Astrocyte (in vitro differentiated cells and primary cell): ENCODE measurements around the gene PROB1. TPM values are rescaled to one million over a fixed set of nuclear protein-coding genes. Genes with fewer than 3 reads are reported as not detected.

Experiments used
- DNase-seq: peaks from one replicate; pipeline ENCODE4 v3.0.0-alpha.2; 2010; ENCODE audit warnings: low read depth
- FAIRE-seq: peaks from 2 replicates; lab custom pipeline; 2011; peaks lifted over from hg19 to GRCh38; lab: Jason Lieb, UNC
- H2AFZ ChIP-seq: 2 replicates; pipeline ENCODE4 v1.6.0; 2012; ENCODE audit warnings: low read depth, low read length, inconsistent platforms
- H3K27ac ChIP-seq: 2 replicates; pipeline ENCODE4 v1.5.1; 2011; ENCODE audit warnings: low read depth, low read length, inconsistent platforms
- H3K27me3 ChIP-seq: 2 replicates; pipeline ENCODE4 v1.6.0; 2011; ENCODE audit warnings: low read length, inconsistent platforms; ENCODE audit not compliant: insufficient read depth
- H3K36me3 ChIP-seq: 2 replicates; pipeline ENCODE4 v1.5.1; 2011; ENCODE audit warnings: low read length, inconsistent platforms; ENCODE audit not compliant: insufficient read depth
- H3K4me1 ChIP-seq: 2 replicates; pipeline ENCODE4 v1.5.1; 2011; ENCODE audit warnings: low read length, inconsistent platforms; ENCODE audit not compliant: insufficient read depth
- H3K4me2 ChIP-seq: 2 replicates; pipeline ENCODE4 v1.6.0; 2012; ENCODE audit warnings: low read length, inconsistent platforms
- H3K4me3 ChIP-seq: 2 replicates; pipeline ENCODE4 v1.5.1; 2011; ENCODE audit warnings: low read depth, mild to moderate bottlenecking, low read length, inconsistent platforms; ENCODE audit not compliant: insufficient read depth
- H3K79me2 ChIP-seq: 2 replicates; pipeline ENCODE4 v1.6.0; 2012; ENCODE audit warnings: mild to moderate bottlenecking, low read length, inconsistent platforms; ENCODE audit not compliant: insufficient read depth
- H3K9ac ChIP-seq: 2 replicates; pipeline ENCODE4 v1.6.0; 2012; ENCODE audit warnings: mild to moderate bottlenecking, low read length, inconsistent platforms
- H3K9me3 ChIP-seq: 2 replicates; pipeline ENCODE4 v1.5.1; 2012; ENCODE audit warnings: low read depth, mild to moderate bottlenecking, low read length, inconsistent platforms; ENCODE audit not compliant: insufficient read depth
- H4K20me1 ChIP-seq: 2 replicates; pipeline ENCODE4 v1.6.0; 2012; ENCODE audit warnings: low read length, inconsistent platforms; ENCODE audit not compliant: insufficient read depth
- H3K27ac Mint-ChIP-seq: one replicate; pipeline ENCODE4 v1.8.0; 2021; ENCODE audit warnings: mild to moderate bottlenecking, mixed read lengths; ENCODE audit not compliant: unreplicated experiment
- H3K27me3 Mint-ChIP-seq: one replicate; pipeline ENCODE4 v1.8.0; 2021; ENCODE audit warnings: low read depth, mixed read lengths; ENCODE audit not compliant: unreplicated experiment
- H3K36me3 Mint-ChIP-seq: one replicate; pipeline ENCODE4 v1.8.0; 2021; ENCODE audit warnings: low read depth, mixed read lengths; ENCODE audit not compliant: unreplicated experiment
- H3K4me1 Mint-ChIP-seq: one replicate; pipeline ENCODE4 v1.8.0; 2021; ENCODE audit warnings: low read depth, mixed read lengths; ENCODE audit not compliant: unreplicated experiment
- H3K4me3 Mint-ChIP-seq: one replicate; pipeline ENCODE4 v1.8.0; 2021; ENCODE audit warnings: mild to moderate bottlenecking, moderate library complexity, mixed read lengths; ENCODE audit not compliant: unreplicated experiment
- H3K9me3 Mint-ChIP-seq: one replicate; pipeline ENCODE4 v1.8.0; 2021; ENCODE audit warnings: mild to moderate bottlenecking, mixed read lengths; ENCODE audit not compliant: unreplicated experiment
- EZH2 ChIP-seq: IDR thresholded peaks from 2 replicates; pipeline ENCODE4 v1.6.1; 2012; ENCODE audit warnings: mild to moderate bottlenecking, low read length, inconsistent platforms; ENCODE audit not compliant: insufficient read depth
- total RNA-seq: library from RNA; stranded (reverse); gene quantifications from 2 replicates; pipeline ENCODE4 v1.2.1, GENCODE V29; 2021
- TF ChIP-seq, protein P1 (sequence below): IDR thresholded peaks from 2 replicates; pipeline ENCODE4 v1.5.1; 2011; ENCODE audit warnings: low read depth, mild to moderate bottlenecking, inconsistent platforms, low read length, moderate library complexity; ENCODE audit not compliant: insufficient read depth

The PROB1 gene
- total RNA-seq, 1 donor from 2014 or later, result 0.59 TPM

GRCh38 chr5:139383993-139384590 lies 10.8 kb downstream of the PROB1 start:
- H3K36me3 Mint-ChIP-seq, result peaks cover 7% of the 10 kb centered on the region
- no peak for TF ChIP-seq EZH2
- TF ChIP-seq, protein P1, sequence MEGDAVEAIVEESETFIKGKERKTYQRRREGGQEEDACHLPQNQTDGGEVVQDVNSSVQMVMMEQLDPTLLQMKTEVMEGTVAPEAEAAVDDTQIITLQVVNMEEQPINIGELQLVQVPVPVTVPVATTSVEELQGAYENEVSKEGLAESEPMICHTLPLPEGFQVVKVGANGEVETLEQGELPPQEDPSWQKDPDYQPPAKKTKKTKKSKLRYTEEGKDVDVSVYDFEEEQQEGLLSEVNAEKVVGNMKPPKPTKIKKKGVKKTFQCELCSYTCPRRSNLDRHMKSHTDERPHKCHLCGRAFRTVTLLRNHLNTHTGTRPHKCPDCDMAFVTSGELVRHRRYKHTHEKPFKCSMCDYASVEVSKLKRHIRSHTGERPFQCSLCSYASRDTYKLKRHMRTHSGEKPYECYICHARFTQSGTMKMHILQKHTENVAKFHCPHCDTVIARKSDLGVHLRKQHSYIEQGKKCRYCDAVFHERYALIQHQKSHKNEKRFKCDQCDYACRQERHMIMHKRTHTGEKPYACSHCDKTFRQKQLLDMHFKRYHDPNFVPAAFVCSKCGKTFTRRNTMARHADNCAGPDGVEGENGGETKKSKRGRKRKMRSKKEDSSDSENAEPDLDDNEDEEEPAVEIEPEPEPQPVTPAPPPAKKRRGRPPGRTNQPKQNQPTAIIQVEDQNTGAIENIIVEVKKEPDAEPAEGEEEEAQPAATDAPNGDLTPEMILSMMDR, result no peak
- H3K4me3 ChIP-seq, result no peak overlapping the region
- H3K27ac Mint-ChIP-seq, result peak overlapping the region; percentile 20
- H3K9ac ChIP-seq, result no peak overlapping the region
- FAIRE-seq (no peak), DNase-seq (no peak)
- no peaks in the 10 kb centered on the region for H3K9me3 ChIP-seq
- H3K4me3 Mint-ChIP-seq, result no peak overlapping the region
- no peaks in the 10 kb centered on the region for H3K27me3 ChIP-seq
- H2AFZ ChIP-seq, result no peak overlapping the region
- H3K4me1 ChIP-seq, result no peaks in the 10 kb centered on the region
- H3K9me3 Mint-ChIP-seq, result no peaks in the 10 kb centered on the region
- H4K20me1 ChIP-seq, result peaks cover 6% of the 10 kb centered on the region
- no peak overlapping the region for H3K27ac ChIP-seq
- H3K27me3 Mint-ChIP-seq, result peaks cover 16% of the 10 kb centered on the region
- no peak overlapping the region for H3K4me2 ChIP-seq
- no peaks in the 10 kb centered on the region for H3K36me3 ChIP-seq
- no peaks in the 10 kb centered on the region for H3K4me1 Mint-ChIP-seq
- H3K79me2 ChIP-seq, result no peaks in the 10 kb centered on the region

DNA sequence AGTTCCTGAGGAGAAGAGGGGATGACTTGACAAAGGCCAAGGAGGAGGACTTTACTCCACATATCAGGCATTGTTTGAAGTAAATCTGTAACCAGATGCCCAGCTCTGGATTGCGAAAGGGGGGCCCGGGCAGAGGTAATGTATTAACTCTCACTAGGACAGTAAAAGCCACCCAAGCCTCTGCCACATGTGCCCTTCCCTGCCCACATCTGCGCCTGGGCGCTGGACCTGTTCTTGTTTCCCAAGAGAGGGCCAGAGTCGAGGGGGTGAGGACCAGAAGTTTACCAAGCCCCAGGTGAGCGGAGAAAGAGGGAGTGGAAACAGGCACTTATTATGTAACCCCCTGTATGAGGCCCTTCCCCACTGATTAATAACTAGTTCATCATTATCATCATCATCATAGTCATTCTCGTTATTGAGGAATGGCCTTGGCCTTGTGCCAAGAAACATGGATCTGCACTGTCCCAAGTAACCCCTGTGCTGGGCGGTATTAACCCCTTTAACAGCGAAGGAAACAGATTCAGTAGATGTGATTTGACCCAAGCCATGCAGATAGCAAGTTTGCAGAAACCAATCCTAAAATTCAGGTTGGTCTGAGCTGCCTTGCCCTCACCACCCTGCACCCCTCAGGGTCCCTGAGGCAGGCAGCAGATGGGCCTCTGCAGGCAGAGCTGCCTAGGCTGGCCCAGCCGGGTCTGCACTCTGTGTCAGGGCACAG lies 11.5 kb downstream of the PROB1 start, which contains the start of gene SLC23A1:
TSS of gene SLC23A1 (minus strand) at position 23 of the 718 bp plus-strand sequence. CDS start 44 bp downstream, outside the sequence.
- no peak within 1 kb of the TSS for H3K4me2 ChIP-seq
- peaks cover 7% of the 10 kb centered on the region for H4K20me1 ChIP-seq
- no peak within 1 kb of the TSS for H3K27ac ChIP-seq
- no peak within 1 kb of the TSS for H3K4me3 Mint-ChIP-seq
- H3K36me3 ChIP-seq, result no peaks in the 10 kb centered on the region
- peaks cover 8% of the 10 kb centered on the region for H3K36me3 Mint-ChIP-seq
- FAIRE-seq (no peak), DNase-seq (no peak)
- H3K4me1 ChIP-seq, result no peaks in the 10 kb centered on the region
- H3K9me3 ChIP-seq, result no peaks in the 10 kb centered on the region
- TF ChIP-seq, protein P1, result no peak
- TF ChIP-seq EZH2, result no peak
- no peaks in the 10 kb centered on the region for H3K79me2 ChIP-seq
- no peak within 1 kb of the TSS for H3K9ac ChIP-seq
- H3K9me3 Mint-ChIP-seq, result no peaks in the 10 kb centered on the region
- H3K27me3 ChIP-seq, result no peaks in the 10 kb centered on the region
- no peak within 1 kb of the TSS for H2AFZ ChIP-seq
- no peak within 1 kb of the TSS for H3K4me3 ChIP-seq
- H3K4me1 Mint-ChIP-seq, result no peaks in the 10 kb centered on the region
- H3K27ac Mint-ChIP-seq, result no peak within 1 kb of the TSS
- peaks cover 16% of the 10 kb centered on the region for H3K27me3 Mint-ChIP-seq

GRCh38 chr5:139382807-139383206 lies 12.1 kb downstream of the PROB1 start:
- H3K9me3 Mint-ChIP-seq, result no peaks in the 10 kb centered on the region
- FAIRE-seq, result no peak

More at GRCh38 chr5:139382807-139383206, 12.1 kb downstream of the PROB1 start:
- Histone ChIP-seq H3K36me3 (no peaks in the 10 kb centered on the region), H2AFZ (no peak overlapping the region), H3K9ac (no peak overlapping the region), H4K20me1 (peaks cover 7% of the 10 kb centered on the region), H3K4me2 (no peak overlapping the region), H3K4me3 (no peak overlapping the region), H3K9me3 (no peaks in the 10 kb centered on the region), H3K27me3 (no peaks in the 10 kb centered on the region), H3K27ac (no peak overlapping the region), H3K79me2 (no peaks in the 10 kb centered on the region), H3K4me1 (no peaks in the 10 kb centered on the region)
- no peak for TF ChIP-seq EZH2
- TF ChIP-seq, protein P1, result no peak
- no peak for DNase-seq
- Mint-ChIP-seq H3K4me1 (no peaks in the 10 kb centered on the region), H3K27ac (no peak overlapping the region), H3K27me3 (peaks cover 16% of the 10 kb centered on the region), H3K4me3 (no peak overlapping the region), H3K36me3 (peaks cover 8% of the 10 kb centered on the region)
